HG03432 (cell line): ENCODE data around the gene ALKBH3.

Source experiments
- ATAC-seq: cut with Tn5 transposase; IDR thresholded peaks from one replicate; pipeline ENCODE4 v1.9.1; 2021; ENCODE audit warnings: mild to moderate bottlenecking, moderate library complexity; ENCODE audit not compliant: unreplicated experiment

ALKBH3 gene

GRCh38 chr11:43894546-43894945 lies 13.9 kb downstream of the ALKBH3 start:
- no peak for ATAC-seq

DNA sequence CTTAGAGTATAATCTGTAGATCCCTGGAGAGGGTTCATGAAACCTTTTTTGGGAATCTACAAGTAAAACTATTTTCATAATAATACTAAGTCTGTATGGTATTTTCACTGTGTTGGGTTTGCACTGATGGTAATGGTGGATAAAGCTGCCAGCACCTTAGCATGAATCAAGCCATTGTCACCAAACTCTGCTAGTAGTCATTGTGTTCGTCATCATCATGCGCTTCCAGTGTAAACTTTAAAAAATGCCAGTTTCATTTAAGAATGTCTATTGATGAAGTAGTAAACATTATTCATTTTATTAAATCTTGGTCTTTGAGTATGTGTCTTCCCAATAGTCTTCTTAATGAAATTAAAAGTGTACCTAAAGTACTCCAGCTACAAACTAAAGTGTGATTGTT lies 15.0 kb downstream of the ALKBH3 start:
- no peak for ATAC-seq

- ATAC-seq = no peak
Observed at GRCh38 chr11:43898574-43898973, 17.9 kb downstream of the ALKBH3 start.

GRCh38 chr11:43899094-43899493 lies 18.5 kb downstream of the ALKBH3 start:
- no peak for ATAC-seq

- no peak for ATAC-seq
Observed at GRCh38 chr11:43901551-43901950, 20.9 kb downstream of the ALKBH3 start.

GRCh38 chr11:43903078-43903477 lies 22.4 kb downstream of the ALKBH3 start:
- no peak for ATAC-seq

DNA sequence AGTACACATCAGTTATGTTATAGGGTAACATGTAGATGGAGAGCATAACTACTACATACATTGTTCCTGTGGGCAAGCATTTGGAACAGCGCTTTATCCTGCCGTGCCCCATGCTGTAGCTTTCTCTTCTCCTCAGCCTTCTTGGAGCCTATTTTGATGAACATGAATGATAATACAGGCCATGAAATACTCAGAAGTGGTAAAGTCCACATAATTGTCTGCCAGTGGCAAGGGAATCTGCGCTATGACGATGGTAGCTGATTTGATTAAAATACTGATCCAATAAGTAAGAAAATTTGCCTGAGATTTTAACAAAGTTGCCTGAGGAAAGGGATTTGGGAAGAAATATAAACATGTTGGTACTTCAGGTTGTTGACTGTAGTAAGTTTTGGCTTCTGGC lies 23.3 kb downstream of the ALKBH3 start:
- ATAC-seq = no peak

- ATAC-seq = no peak
Observed at GRCh38 chr11:43904742-43905535, 24.3 kb downstream of the ALKBH3 start.

DNA sequence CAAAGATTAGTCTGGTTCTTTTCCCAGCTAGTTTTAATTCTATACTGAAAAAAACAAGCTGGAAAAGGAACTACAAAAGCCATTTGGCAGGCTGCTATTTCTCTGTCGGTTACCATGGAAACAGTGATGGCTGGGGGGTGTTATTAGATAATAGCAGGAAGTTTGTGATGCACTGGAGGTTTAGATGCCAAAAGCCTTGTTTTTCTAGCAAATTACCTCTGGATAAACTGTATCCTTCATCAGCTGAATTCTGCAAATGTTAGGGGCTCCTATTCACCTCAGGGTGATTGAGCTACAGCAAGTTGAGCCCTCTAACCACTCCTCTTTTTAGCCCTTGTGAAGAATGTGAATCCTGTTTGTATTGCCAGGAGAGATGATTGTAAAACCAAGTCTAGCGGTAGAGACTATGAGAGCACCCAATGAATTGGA lies 25.2 kb downstream of the ALKBH3 start:
- no peak for ATAC-seq

DNA sequence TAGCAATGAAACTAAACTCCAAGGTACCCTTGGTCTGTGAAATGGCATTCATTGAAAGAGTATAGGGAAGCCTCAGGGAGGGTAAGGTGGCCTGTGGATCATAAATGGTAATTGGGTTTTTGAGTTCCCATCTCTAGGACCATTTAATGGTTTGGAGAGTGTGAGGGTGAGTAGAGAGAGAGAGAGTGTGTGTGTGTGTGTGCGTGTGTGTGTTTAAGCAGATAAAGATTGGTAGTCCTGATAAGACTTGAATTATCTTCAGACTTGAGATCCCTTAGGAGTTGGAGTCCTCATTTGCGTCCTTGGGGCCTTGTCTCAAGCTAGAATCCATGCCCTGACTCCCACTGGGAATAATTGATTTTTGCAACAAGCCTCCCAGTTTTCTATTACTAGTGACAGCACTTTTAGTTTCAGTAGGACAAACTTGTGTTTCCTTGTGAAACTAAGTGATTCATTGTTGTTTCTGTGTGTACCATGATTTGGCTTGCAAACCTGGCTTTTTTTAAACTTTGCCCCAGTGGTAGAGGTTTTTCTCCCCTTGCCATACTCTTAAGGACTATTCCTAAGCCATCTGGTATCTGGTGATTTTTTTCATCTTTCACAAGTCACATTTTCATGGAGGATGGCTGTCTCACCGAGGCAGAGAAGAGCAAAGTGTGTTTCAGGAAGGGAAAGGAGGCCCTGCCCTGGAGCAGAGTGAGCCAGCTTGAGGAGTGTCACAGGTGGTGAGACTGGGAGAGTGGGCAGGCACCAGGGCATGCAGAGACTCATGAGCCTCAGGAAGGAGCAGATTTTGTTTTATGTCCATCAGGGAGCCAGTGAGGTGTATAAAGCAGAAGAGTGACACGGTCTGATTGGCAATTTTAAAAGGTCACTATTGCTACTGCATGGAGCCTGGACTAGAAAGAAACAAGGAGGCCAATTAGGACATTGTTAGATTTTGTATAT lies 26.7 kb downstream of the ALKBH3 start:
- ATAC-seq = peak; percentile 74

- no peak for ATAC-seq
Observed at GRCh38 chr11:43908191-43908590, 27.6 kb downstream of the ALKBH3 start.

DNA sequence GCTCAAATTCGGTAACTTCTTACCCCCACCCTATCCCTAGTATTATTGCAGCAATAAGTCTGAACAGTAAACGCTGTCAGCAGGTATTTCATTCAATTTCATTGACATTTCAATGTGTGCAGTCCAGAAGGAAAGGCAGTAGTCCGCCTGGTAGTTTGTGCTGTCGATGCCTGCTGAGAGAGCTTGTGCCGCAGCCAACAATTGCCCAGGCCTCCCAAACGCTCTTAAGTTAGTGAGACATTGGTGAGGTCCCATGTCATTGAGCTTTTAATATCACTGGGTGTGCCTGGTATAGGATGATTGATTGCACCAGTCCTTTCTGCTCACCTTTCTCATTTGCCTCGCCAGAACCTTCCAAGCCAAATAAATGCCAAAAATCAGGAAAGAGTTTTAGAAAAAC lies 28.1 kb downstream of the ALKBH3 start:
- no peak for ATAC-seq

GRCh38 chr11:43913829-43914380 lies 33.3 kb downstream of the ALKBH3 start:
- ATAC-seq = no peak

- ATAC-seq = no peak
Observed at GRCh38 chr11:43914466-43914865, 33.8 kb downstream of the ALKBH3 start.

DNA sequence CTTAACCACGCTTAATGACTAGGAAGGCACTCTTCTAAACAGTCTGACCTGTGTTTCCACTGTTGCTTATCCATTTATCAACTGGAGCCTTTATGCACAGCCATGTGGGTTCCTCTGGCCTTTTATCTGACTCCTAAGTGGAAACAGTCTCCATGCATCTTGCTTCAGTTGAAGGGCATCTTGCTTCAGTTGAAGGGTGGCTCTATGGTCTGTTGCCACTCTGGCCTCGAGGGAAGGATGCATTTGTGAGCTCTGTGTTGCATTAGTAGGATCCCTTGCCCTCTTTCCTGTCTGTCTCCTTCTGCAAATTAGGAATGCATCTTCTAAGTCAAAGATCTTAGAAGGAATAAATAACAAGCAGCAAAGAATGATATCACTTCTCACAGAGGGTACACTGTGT lies 36.0 kb downstream of the ALKBH3 start:
- no peak for ATAC-seq

DNA sequence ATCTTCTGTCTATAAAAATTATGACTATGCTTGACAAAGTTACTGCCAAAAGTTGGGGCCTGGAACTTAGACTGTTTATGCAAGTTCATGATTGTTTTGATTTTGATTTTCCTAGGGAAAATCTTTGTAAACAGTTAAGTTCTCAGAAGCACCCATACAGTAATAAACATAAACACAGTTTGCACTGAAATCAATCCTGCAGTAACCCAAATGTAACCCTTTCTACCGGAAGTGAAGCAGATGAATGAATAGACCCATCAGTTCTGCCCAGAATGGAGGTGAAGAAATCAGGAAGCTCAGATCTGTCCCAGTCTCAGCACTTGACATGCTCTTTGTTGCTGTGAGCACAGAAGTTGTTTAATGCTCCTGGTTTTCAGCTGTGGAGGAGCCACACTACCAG lies 37.2 kb downstream of the ALKBH3 start:
- no peak for ATAC-seq

- no peak for ATAC-seq
Observed at GRCh38 chr11:43918662-43919061, 38.0 kb downstream of the ALKBH3 start.

DNA sequence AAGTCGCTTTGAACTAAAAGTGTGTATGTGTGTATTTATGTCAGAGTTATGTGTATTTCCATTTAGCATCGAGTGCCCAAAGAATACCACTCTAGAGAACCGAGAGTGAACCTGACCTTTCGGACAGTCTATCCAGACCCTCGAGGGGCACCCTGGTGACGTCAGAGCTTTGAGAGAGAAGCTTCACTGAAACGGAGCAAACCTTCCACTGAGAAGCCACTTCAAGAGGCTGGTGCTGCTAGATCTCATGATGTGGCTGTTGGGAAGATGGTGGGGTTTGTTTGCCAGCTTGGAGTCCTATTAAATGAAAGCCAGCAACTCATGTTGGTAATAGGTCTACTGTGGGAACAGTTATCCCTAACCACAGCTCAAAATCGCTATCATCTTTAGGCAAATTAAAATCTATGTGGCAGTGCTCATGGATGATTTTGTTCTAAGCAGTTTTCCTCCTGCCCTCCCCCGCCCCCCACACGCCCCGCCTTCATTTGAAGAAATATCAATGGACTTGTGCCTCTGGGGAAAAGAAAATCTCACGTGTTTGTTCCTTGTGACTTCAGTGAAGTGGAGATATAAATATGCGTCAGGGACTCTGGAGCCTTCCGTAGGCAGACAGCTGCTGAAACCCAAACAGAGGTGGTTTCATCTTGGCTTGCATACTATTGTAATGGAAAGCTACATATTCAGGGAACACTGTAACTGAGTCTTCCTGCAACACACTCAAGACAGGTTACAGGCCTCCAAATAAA lies 39.4 kb downstream of the ALKBH3 start:
- no peak for ATAC-seq

GRCh38 chr11:43920598-43921419 lies 40.2 kb downstream of the ALKBH3 start:
- peak; percentile 76 for ATAC-seq
